DND-41 (cell line): Measurements from ENCODE around the gene RNF213.

Experiments used
- ATAC-seq: fragments of 200-7000 bp; cut with Tn5 transposase; 3 replicates; pipeline ENCODE4 v1.9.1; 2021; ENCODE audit warnings: low read depth; ENCODE audit not compliant: insufficient read depth
- DNase-seq: peaks from one replicate; pipeline ENCODE4 v3.0.0-alpha.2; 2020
- H2AFZ ChIP-seq: 2 replicates; pipeline ENCODE4 v1.6.0; 2012; ENCODE audit warnings: low read depth, low read length
- H3K27ac ChIP-seq: 2 replicates; pipeline ENCODE4 v1.5.1; 2012; ENCODE audit warnings: low read length, inconsistent platforms
- H3K27me3 ChIP-seq: fragments of 200-600 bp; sonication (generic); 2 replicates; pipeline ENCODE4 v1.6.0; 2012; ENCODE audit warnings: low read length, mild to moderate bottlenecking, inconsistent platforms; ENCODE audit not compliant: insufficient read depth, poor library complexity
- H3K36me3 ChIP-seq: 2 replicates; pipeline ENCODE4 v1.5.1; 2012; ENCODE audit warnings: low read length, inconsistent platforms; ENCODE audit not compliant: insufficient read depth
- H3K4me1 ChIP-seq: 2 replicates; pipeline ENCODE4 v1.5.1; 2012; ENCODE audit warnings: mild to moderate bottlenecking, low read length; ENCODE audit not compliant: insufficient read depth
- H3K4me2 ChIP-seq: 2 replicates; pipeline ENCODE4 v1.6.0; 2012; ENCODE audit warnings: mild to moderate bottlenecking, moderate library complexity, low read length, inconsistent platforms; ENCODE audit not compliant: insufficient read depth
- H3K4me3 ChIP-seq, 2 experiments: fragments of 200-600 bp in 1 of 2; shearing (Covaris generic) in 1 of 2; 2 replicates each; pipeline ENCODE4 v1.5.1; 2012 to 2016; ENCODE audit warnings: inconsistent platforms in 2 of 2, low read length in 2 of 2, mild to moderate bottlenecking in 2 of 2, low read depth in 1 of 2, moderate library complexity in 1 of 2
- H3K79me2 ChIP-seq: 2 replicates; pipeline ENCODE4 v1.6.0; 2012; ENCODE audit warnings: low read length, inconsistent platforms; ENCODE audit not compliant: insufficient read depth
- H3K9ac ChIP-seq: 2 replicates; pipeline ENCODE4 v1.6.0; 2012; ENCODE audit warnings: low read depth, mild to moderate bottlenecking, inconsistent platforms, low read length, moderate library complexity
- H3K9me3 ChIP-seq: 2 replicates; pipeline ENCODE4 v1.5.1; 2012; ENCODE audit warnings: low read length, moderate library complexity, mild to moderate bottlenecking, inconsistent platforms; ENCODE audit not compliant: insufficient read depth, severe bottlenecking
- H4K20me1 ChIP-seq: 2 replicates; pipeline ENCODE4 v1.6.0; 2012; ENCODE audit warnings: low read length; ENCODE audit not compliant: insufficient read depth
- CTCF ChIP-seq: IDR thresholded peaks from 2 replicates; pipeline ENCODE4 v1.5.1; 2012; ENCODE audit warnings: borderline replicate concordance, low read length, moderate library complexity, mild to moderate bottlenecking; ENCODE audit not compliant: poor library complexity, severe bottlenecking; ENCODE audit errors: extremely low read depth
- EZH2 ChIP-seq: IDR thresholded peaks from 3 replicates; pipeline ENCODE4 v1.6.1; 2012; ENCODE audit warnings: borderline replicate concordance, low read depth, mild to moderate bottlenecking, moderate library complexity, low read length, inconsistent platforms; ENCODE audit not compliant: severe bottlenecking

RNF213 gene

DNA sequence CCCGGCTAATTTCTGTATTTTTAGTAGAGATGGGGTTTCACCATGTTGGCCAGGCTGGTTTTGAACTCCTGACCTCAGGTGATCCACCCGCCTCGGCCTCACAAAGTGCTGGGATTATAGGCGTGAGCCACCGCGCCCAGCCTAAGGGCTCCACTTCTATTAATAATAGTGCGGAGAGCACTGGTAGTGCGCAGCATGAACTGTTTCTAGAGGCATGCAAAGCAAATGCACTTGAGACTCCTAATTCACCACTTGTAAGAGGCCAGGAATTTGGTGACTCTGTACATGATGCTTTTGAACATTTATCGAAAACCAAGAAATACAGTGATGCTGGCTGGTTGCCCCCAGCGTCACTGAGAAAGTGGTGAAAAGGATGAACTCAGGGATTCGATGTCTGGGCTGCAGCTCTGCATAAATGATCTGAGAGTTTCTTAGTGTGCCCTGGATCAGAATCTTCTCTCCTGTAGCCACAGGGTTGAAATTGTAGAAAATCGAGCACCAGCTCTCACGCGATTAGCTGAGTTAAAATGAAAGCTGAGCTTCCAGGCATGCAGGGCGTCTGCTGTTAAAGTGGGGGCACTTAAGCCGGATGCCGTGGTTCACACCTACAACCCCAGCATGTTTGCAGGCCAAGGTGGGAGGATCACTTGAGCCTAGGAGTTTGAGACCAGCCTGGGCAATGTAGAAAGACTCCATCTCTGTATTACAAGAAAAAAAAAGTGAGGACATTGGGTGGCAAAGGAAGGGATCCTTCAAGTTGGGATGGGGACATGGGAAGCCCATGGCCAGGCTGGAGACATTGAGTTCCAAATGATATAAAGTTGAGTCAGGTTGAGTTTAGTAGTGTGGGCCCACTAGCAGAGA is 4.8 kb downstream of the RNF213 start:
- Histone ChIP-seq H3K4me3 (peak overlapping the region in 1 of 2 experiments; percentile 76; a peak in 1 of 4 replicates), H3K36me3 (peaks cover 38% of the 10 kb centered on the region), H2AFZ (no peak overlapping the region), H3K79me2 (peaks cover 77% of the 10 kb centered on the region), H3K4me1 (peaks cover 45% of the 10 kb centered on the region), H3K9me3 (no peaks in the 10 kb centered on the region), H3K27ac (peak overlapping the region; percentile 88), H4K20me1 (peaks cover 24% of the 10 kb centered on the region), H3K9ac (peak overlapping the region; percentile 99; the same call in 1 of the 2 replicates), H3K4me2 (peak overlapping the region; percentile 93), H3K27me3 (no peaks in the 10 kb centered on the region)
- ATAC-seq (no peak), DNase-seq (no peak)
- TF ChIP-seq EZH2 (no peak), CTCF (no peak)

- peaks cover 41% of the 10 kb centered on the region for H3K36me3 ChIP-seq
- DNase-seq, result no peak
- H3K79me2 ChIP-seq, result peaks cover 80% of the 10 kb centered on the region
- no peak overlapping the region for H3K27ac ChIP-seq
- H3K4me2 ChIP-seq, result no peak overlapping the region
- peaks cover 36% of the 10 kb centered on the region for H3K4me1 ChIP-seq
- H3K9me3 ChIP-seq, result no peaks in the 10 kb centered on the region
- H3K4me3 ChIP-seq, result no peak overlapping the region
- no peaks in the 10 kb centered on the region for H3K27me3 ChIP-seq
- no peak for ATAC-seq
- no peak overlapping the region for H3K9ac ChIP-seq
- peaks cover 32% of the 10 kb centered on the region for H4K20me1 ChIP-seq
- no peak overlapping the region for H2AFZ ChIP-seq
- no peak for TF ChIP-seq EZH2
Measured at GRCh38 chr17:80267391-80267790, 6.7 kb downstream of the RNF213 start.

DNA sequence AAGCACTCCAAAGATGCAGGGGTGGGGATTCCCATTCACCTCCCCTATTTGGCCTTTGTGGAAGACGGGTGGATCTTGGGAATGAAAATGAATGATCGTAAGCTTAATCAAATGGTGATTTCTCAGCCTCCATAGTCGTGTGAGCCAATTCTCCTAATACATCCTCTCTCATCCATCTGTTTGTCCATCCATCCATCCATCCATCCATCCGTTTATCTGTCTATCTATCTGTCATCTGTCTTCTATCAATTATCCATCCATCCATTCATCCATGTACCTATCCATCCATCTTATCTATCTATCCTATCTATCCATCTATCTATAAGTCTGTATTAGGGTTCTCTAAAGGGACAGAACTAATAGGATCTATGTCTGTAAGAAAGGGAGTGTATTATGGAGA is 7.8 kb downstream of the RNF213 start:
- Histone ChIP-seq H3K4me3 (no peak overlapping the region), H3K9ac (no peak overlapping the region), H3K9me3 (no peaks in the 10 kb centered on the region), H2AFZ (no peak overlapping the region), H3K79me2 (peaks cover 70% of the 10 kb centered on the region), H3K4me2 (no peak overlapping the region), H3K4me1 (peaks cover 26% of the 10 kb centered on the region), H4K20me1 (peaks cover 32% of the 10 kb centered on the region), H3K27me3 (no peaks in the 10 kb centered on the region), H3K36me3 (peaks cover 52% of the 10 kb centered on the region), H3K27ac (no peak overlapping the region)
- ATAC-seq (no peak), DNase-seq (no peak)
- TF ChIP-seq EZH2 (no peak), CTCF (no peak)

DNA sequence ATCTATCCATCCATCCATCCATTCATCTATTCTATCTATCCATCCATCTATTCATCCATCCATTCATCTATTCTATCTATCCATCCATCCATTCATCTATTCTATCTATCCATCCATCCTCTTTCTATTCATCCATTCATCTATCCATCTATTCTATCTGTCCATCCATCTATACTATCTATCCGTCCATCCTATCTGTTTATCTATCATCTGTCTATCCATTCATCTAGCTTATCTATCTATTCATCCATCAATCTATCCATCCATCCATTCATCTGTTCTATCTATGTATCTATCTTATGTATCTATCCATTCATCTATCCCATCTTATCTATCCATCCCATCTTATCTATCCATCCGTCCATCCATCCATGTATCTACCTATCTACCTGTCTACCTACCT is 8.8 kb downstream of the RNF213 start:
- DNase-seq (no peak), ATAC-seq (no peak)
- Histone ChIP-seq H2AFZ (no peak overlapping the region), H3K4me3 (no peak overlapping the region), H3K4me1 (peaks cover 16% of the 10 kb centered on the region), H3K27me3 (no peaks in the 10 kb centered on the region), H3K9me3 (no peaks in the 10 kb centered on the region), H3K4me2 (no peak overlapping the region), H3K36me3 (peaks cover 59% of the 10 kb centered on the region), H3K9ac (no peak overlapping the region), H3K27ac (no peak overlapping the region), H4K20me1 (peaks cover 37% of the 10 kb centered on the region), H3K79me2 (peaks cover 66% of the 10 kb centered on the region)
- TF ChIP-seq CTCF (no peak), EZH2 (no peak)
